ENCODE results near the gene PTCSC3.
A peak's percentile ranks its signal among the peaks of the same experiment; 100 is the strongest.
"Not testable (repeated sequence)": the region's sequence is repeated elsewhere in the genome, so short reads cannot be mapped to it uniquely, and the experiment has no call there.

Gene PTCSC3

GRCh38 chr14:36171607-36172006, 4.9 kb downstream of the PTCSC3 start:
- no peak for DNase-seq

- DNase-seq = no peak
These were observed 9.1 kb downstream of the PTCSC3 start for GRCh38 chr14:36167431-36167830.

- DNase-seq = no peak
These were observed 13.1 kb downstream of the PTCSC3 start for GRCh38 chr14:36163451-36163850.

DNA sequence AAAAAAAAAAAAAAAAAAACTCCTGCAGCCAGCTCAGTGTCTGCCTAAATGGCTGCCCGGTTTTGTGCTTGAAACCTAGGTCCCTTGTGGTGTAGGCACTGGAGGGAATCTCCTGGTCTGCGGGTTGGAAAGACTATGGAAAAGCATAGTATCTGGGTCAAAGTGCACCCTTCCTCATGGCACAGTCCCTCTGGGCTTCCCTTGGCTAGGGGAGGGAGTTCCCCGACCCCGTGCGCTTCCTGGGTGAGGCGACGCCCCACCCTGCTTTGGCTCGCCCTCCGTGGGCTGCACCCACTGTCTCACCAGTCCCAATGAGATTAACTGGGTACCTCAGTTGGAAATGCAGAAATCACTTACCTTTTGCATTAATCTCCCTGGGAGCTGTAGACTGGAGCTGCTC, 14.3 kb downstream of the PTCSC3 start:
- no peak for DNase-seq

DNA sequence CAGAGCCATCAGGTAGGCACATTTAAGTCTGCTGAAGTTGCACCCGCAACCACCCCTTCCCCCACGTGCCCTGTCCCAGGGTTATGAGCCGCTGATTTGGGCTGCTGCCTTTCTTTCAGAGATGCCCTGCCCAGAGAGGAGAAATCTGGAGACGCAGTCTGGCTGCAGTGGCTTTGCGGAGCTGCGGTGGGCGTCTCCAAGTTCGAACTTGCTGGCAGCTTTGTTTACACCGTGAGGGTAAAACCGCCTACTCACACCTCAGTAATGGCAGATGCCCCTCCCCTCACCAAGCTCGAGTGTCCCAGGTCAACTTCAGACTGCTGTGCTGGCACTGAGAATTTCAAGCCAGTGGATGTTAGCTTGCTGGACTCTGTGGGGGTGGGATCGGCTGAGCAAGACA, 14.7 kb downstream of the PTCSC3 start:
- no peak for DNase-seq

GRCh38 chr14:36151335-36151734, 25.2 kb downstream of the PTCSC3 start:
- no peak for DNase-seq

GRCh38 chr14:36134038-36134437, 42.5 kb downstream of the PTCSC3 start:
- DNase-seq = no peak

DNA sequence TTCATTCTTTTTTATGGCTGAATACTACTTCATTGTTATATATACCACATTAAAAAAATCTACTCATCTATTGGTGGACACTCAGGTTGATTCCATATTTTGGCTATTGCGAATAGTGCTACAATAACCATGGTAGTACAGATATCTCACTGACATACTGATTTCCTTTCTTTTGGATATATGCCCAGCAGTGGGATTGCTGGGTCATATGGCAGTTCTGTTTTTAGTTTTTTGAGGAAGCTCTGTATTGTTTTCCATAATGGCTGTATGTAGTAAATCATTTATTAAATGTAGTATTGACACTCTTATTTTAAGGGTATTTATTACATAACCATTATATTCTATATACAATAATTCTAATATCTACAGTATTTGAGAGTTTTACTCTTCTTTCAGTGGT, 43.7 kb downstream of the PTCSC3 start:
- DNase-seq = no peak

GRCh38 chr14:36130186-36130585, 46.3 kb downstream of the PTCSC3 start:
- DNase-seq = no peak

- DNase-seq = no peak
These were observed 47.3 kb downstream of the PTCSC3 start for GRCh38 chr14:36129181-36129580.

GRCh38 chr14:36113341-36113740, 63.2 kb downstream of the PTCSC3 start:
- DNase-seq = peak; percentile 44

DNA sequence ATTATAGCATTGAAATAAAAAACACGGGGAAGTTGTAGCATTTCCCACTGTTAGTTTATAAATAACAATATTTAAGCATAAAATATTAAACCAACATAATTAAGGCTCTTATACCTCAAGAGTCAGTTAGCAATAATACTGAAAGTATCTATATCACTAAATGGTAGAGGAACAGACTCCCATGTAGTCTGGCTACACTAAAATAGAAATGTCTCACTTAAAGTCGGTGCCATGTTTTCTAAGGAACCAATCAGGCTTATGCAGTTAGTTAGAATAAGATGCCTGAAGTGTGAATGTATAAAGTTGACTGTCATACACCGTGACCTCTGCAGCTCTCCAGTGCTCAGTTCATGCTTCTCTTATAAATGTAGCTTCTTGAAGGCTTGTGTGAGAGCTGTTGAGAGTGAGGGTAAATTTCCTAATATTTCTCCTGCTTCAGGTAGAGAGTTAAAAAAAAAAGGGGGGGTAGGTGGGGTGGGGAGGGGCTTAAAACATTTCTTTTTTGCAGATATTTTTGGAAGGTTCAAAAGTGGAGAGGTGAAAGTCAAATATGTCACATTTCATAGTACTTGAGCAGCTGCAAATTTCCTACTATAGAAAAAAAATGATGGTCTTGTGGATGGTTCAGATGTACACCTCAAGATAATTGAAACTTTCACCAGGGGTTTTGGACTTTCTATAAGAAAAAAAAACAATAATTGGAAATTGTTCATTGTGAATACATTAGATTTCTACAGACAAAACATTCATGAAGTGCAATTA, 64.5 kb downstream of the PTCSC3 start:
- DNase-seq = no peak

DNA sequence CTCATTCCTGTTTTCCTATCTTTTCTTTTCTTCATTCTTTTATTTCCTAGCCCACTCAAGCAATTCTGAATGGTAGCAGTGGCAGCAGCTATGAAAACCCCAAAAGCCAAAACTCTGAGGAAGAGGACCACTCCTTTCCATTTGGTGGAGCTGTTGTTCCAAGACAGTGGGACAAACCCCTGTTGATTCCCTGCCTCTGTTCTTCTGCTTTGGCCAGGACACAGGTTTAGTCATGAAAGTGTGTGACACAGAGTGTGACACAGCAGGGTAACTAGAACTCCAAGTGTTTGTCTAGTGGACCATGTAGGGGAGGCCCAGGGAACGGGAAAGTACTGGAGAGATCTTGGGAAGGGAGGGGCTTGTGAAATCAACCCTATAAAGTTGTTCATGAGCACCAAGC, 71.1 kb downstream of the PTCSC3 start:
- peak; percentile 40 for DNase-seq

DNA sequence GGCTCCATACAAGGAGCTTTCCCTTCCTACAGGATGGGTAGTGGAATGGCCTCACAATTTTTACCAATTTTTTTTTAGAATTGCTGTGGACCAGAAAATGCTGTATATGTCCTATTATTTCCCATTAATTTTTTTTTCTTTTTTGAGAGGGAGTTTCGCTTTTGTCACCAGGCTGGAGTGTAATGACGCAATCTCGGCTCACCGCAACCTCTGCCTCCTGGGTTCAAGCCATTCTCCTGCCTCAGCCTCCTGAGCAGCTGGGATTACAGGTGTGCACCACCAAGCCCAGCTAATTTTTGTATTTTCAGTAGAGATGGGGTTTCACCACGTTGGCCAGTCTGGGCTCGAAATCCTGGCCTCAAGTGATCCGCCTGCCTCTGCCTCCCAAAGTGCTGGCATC, 72.3 kb downstream of the PTCSC3 start:
- DNase-seq = not testable (repeated sequence)

- DNase-seq = no peak
These were observed 76.9 kb downstream of the PTCSC3 start for GRCh38 chr14:36099619-36100018.

DNA sequence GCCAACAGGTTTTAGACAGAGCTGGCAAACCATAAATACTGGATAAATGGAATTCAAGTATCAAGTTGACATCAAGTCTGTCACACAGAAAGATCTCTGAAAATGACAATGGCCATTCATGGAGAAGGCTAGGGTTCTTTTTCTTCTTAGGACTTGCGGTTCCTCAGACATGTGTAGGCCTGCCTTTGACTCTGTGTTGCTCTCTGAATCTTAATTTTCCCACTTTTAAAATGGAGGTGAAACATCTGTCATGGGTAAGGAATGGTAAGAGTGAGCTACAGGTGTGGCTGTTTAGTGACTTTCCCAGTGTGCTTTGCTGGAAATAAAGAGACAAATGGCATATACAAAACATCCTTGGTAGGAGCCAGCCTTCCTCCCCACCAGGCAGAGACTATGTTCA, 79.2 kb downstream of the PTCSC3 start:
- DNase-seq = no peak

DNA sequence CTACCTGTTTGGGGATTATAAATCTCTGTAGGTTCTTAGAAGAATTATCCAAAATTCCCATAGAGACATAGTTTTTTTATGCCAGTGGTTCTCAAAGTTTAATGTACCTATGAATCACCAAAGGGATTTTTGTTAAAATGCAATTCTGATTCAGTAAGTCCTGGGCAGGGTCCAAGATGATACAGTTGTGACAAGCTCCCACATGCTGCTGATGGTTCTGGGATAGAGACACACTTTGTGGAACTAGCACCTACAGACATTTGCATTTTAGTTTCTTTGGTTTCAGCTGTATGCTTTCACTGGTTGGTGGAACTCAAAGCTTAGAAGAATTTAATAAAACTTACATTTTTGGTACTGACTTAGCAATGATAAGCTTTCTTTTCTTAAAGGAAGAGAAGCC, 80.4 kb downstream of the PTCSC3 start:
- no peak for DNase-seq

DNA sequence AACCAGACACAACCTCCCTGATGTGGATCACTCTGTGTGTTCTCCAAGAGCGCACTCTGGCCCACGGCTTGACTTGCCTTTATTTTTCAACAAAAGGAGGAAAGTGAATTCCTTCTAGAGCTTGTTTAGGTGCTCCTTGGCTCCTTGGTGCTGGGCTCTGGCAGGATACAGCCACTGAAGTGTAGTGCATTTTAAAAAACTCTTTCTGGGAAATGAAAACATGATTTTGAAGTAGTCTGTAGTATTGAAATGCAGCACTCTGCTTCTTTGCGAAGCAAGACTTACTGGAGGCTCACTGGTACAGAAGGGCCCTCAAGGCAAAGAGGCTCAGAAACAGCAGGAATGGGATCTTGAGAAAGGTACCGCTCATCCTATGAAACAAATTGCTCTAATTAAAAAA, 81.6 kb downstream of the PTCSC3 start:
- DNase-seq = no peak

DNA sequence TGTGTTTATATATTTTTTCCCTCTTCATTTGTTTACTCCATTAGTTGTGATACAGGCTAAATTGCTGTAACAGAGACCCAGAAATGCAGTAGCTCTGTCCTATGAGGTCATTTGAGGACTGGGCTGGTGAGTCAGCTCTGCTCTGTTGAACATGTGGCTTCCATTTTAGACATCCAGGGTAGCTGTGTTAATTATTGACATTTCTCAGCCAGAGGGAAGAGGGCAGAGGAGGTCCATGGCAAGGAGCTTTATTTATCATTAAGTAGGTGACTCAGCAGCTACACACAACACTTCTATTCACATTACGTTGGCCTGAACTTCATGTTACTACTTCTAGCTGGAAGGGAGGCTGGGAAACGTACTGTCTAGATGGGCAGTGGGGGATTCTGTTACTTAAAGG, 85.4 kb downstream of the PTCSC3 start:
- DNase-seq = no peak

DNA sequence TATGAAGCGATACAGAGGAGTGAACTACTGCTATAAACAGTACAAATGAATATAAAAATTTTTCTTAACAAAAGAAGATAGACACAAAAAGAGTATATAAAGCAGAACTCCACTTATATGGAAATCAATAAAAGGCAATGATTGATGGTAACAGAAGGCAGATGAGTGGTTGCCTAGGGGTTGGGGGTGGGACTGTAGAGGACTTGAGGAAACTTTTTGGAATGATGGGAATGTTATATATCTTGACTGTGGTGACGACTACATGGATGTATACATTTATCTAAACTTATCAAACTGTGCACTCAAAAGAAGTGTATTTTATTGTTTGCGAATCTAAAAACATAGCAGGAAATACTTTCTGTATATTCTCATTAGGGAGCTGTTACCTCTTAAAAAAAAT, 89.1 kb downstream of the PTCSC3 start:
- DNase-seq = no peak

DNA sequence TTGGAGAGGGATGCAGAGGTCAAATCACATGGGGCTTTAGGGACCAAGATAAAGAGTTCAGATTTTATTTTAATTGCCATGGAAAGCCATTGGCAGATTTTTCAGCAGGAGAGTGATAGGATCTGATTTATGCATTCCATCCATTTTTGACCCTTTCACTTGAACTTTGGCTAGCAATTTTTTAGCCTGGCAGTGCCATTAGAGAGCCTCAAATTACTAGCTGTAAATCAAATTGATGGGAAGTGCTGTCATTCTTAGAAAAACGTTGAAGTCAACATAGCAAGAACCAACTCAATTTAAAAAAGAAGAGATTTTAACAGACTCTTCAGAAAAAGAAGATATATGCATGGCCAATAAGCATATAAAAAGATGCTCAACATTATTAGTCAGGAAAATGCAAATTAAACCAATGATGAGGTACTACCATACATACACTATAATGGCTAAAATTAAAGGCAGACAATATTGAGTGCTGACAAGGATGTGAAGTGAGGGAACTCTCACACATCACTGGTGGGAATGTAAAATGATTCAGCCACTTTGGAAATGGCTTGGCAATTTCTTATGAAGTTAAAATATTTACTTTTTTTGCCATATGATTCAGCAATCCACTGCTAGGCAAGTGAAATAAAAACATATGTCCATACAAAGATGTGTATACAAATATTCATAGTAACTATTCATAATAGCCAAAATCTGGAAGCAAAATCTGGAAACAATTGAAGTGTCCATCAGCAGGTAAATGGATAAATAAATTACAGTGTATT, 89.7 kb downstream of the PTCSC3 start:
- DNase-seq = no peak

- no peak for DNase-seq
These were observed 90.7 kb downstream of the PTCSC3 start for GRCh38 chr14:36085861-36086260.

Measured in NCI-H1092 (cell line).